Measurements from ENCODE around the gene NPHP4.
"Not testable (repeated sequence)": the region's sequence is repeated elsewhere in the genome, so short reads cannot be mapped to it uniquely, and the experiment has no call there.

GRCh38 chr1:5853858-5854257, 138.4 kb downstream of the NPHP4 start:
- not testable (repeated sequence) for TF ChIP-seq MEF2A (IDR thresholded peaks at IDR 0.05; ENCODE audit: borderline replicate concordance, low read depth); CTCF (IDR thresholded peaks at IDR 0.05); RAD21 (IDR thresholded peaks at IDR 0.05; ENCODE audit: low read length); PBX3 (IDR thresholded peaks at IDR 0.05); REST (IDR thresholded peaks at IDR 0.05; ENCODE audit: low read depth, low read length); TEAD4 (IDR thresholded peaks at IDR 0.05; ENCODE audit: borderline replicate concordance, insufficient read depth)
